K562 (cell line): ENCODE measurements around the gene ARHGAP9. TPM values are rescaled to one million over a fixed set of nuclear protein-coding genes. Genes with fewer than 3 reads are reported as not detected.
A peak's percentile ranks its signal among the peaks of the same experiment; 100 is the strongest.

Experiments
- ATAC-seq: fragments of 200-7000 bp; cut with Tn5 transposase; 3 replicates; pipeline ENCODE4 v1.9.1; 2020; ENCODE audit warnings: moderate library complexity
- BruUV-seq: library from RNA; stranded (reverse); fragments of 400-500 nt; replicated peaks from 2 replicates; lab custom pipeline; 2021; lab: Mats Ljungman, UMichigan
- CTCF ChIA-PET: fragments of 300-600 bp; formaldehyde crosslinking; extraction: SDS; loops from one replicate; lab custom pipeline; 2021; ENCODE audit warnings: low intra/inter-chr PET ratio; lab: Yijun Ruan, JAX
- POLR2A ChIA-PET: fragments of 300-600, 350-650 bp; sonication (Branson Sonifier 250); formaldehyde crosslinking; extraction: SDS; loops from one replicate; lab custom pipeline; 2021; ENCODE audit warnings: antibody characterized with exemption, inconsistent platforms; lab: Yijun Ruan, JAX
- DNase-seq, 4 experiments: peaks; one replicate each; pipeline versions ENCODE4 v3.0.0 to v3.0.0-alpha.2; 2011 to 2018; ENCODE audit warnings: low spot score in 3 of 4, mixed read lengths in 3 of 4; ENCODE audit errors: extremely low read depth in 1 of 4
- FAIRE-seq: peaks from 2 replicates; lab custom pipeline; 2011; peaks lifted over from hg19 to GRCh38; lab: Jason Lieb, UNC
- H2AFZ ChIP-seq: 2 replicates; pipeline ENCODE4 v1.6.0; 2011; ENCODE audit warnings: low read depth, low read length, control low read depth, inconsistent platforms
- H3K27ac ChIP-seq: fragments of 200-600 bp; 3 replicates; pipeline ENCODE4 v1.8.0; 2011; ENCODE audit warnings: low read depth, mild to moderate bottlenecking, control low read depth, inconsistent platforms, low read length, moderate library complexity, mixed read lengths; ENCODE audit errors: extremely low read depth
- H3K27me3 ChIP-seq, 2 experiments: fragments of 300-600 bp in 1 of 2; 2 replicates in 1 of 2; 3 replicates in 1 of 2; pipeline versions ENCODE4 v1.6.0 to v1.8.0; 2011; ENCODE audit warnings: inconsistent platforms in 2 of 2, low read length in 2 of 2, mild to moderate bottlenecking in 1 of 2, mixed read lengths in 1 of 2, moderate library complexity in 1 of 2; ENCODE audit not compliant: control insufficient read depth in 2 of 2, insufficient read depth in 2 of 2
- H3K36me3 ChIP-seq: fragments of 300-600 bp; 3 replicates; pipeline ENCODE4 v1.8.0; 2011; ENCODE audit warnings: mild to moderate bottlenecking, low read length, inconsistent platforms; ENCODE audit not compliant: control insufficient read depth, insufficient read depth
- H3K4me1 ChIP-seq, 2 experiments: fragments of 200-600 bp in 1 of 2; replicated peaks in 1 of 2; 2 replicates in 1 of 2; 3 replicates in 1 of 2; pipeline versions ENCODE4 v1.5.1 to v1.8.0; 2011; ENCODE audit warnings: inconsistent platforms in 2 of 2, low read length in 2 of 2, mild to moderate bottlenecking in 1 of 2, mixed read lengths in 1 of 2, moderate library complexity in 1 of 2; ENCODE audit not compliant: control insufficient read depth in 2 of 2, insufficient read depth in 2 of 2
- H3K4me2 ChIP-seq: 2 replicates; pipeline ENCODE4 v1.6.1; 2011; ENCODE audit warnings: low read length, control low read depth, inconsistent platforms, mixed read lengths; ENCODE audit not compliant: insufficient read depth
- H3K4me3 ChIP-seq: fragments of 200-600 bp; sonication (generic), shearing (Covaris generic); 2 replicates; pipeline ENCODE4 v1.5.1; 2016; ENCODE audit warnings: control low read depth, inconsistent platforms
- H3K79me2 ChIP-seq: fragments of 200-600 bp; 3 replicates; pipeline ENCODE4 v1.8.0; 2011; ENCODE audit warnings: low read length, inconsistent platforms; ENCODE audit not compliant: control insufficient read depth, insufficient read depth
- H3K9ac ChIP-seq, 2 experiments: 2 replicates each; pipeline versions ENCODE4 v1.6.0 to v1.6.1; 2011; ENCODE audit warnings: low read depth in 2 of 2, low read length in 2 of 2, control low read depth in 1 of 2, inconsistent platforms in 1 of 2, mild to moderate bottlenecking in 1 of 2, mixed read lengths in 1 of 2; ENCODE audit not compliant: insufficient read depth in 1 of 2
- H3K9me1 ChIP-seq: one replicate; pipeline ENCODE4 v1.6.0; 2011; ENCODE audit warnings: inconsistent platforms, mild to moderate bottlenecking, low read length, moderate library complexity; ENCODE audit not compliant: control insufficient read depth, insufficient read depth
- H3K9me3 ChIP-seq: replicated peaks from 2 replicates; pipeline ENCODE4 v1.5.1; 2011; ENCODE audit warnings: low read depth, low read length, inconsistent platforms; ENCODE audit not compliant: control insufficient read depth, insufficient read depth
- H4K20me1 ChIP-seq: replicated peaks from 2 replicates; pipeline ENCODE4 v1.6.1; 2011; ENCODE audit warnings: low read length, inconsistent platforms, mixed read lengths; ENCODE audit not compliant: control insufficient read depth, insufficient read depth
- BRD4 ChIP-seq: fragments of 200-600 bp; sonication (generic); IDR thresholded peaks from 2 replicates; pipeline ENCODE4 v1.6.1; 2017; ENCODE audit warnings: inconsistent platforms
- CEBPG ChIP-seq, 3 experiments: fragments of 200-800 bp in 1 of 3; sonication (Bioruptor generic) in 1 of 3; sonication (generic) in 1 of 3; formaldehyde crosslinking in 1 of 3; IDR thresholded peaks in 2 of 3; conservative IDR thresholded peaks in 1 of 3; 2 replicates each; pipeline versions ENCODE4 v1.6.1 to v1.8.0; 2016 to 2022; ENCODE audit warnings: missing compliant biosample characterization in 2 of 3, missing genetic modification characterization in 2 of 3, mild to moderate bottlenecking in 1 of 3, missing genetic modification reagents in 1 of 3
- CREB5 ChIP-seq: fragments of 250-450 bp; sonication (Bioruptor Pico); IDR thresholded peaks from 2 replicates; pipeline ENCODE4 v1.5.0; 2020; ENCODE audit warnings: mild to moderate bottlenecking
- EWSR1 ChIP-seq: fragments of 450-650 bp; IDR thresholded peaks from 2 replicates; pipeline ENCODE4 v1.6.1; 2018; ENCODE audit warnings: borderline replicate concordance, mild to moderate bottlenecking, low read depth, moderate library complexity; ENCODE audit not compliant: partially characterized antibody
- LARP7 ChIP-seq: fragments of 450-650 bp; IDR thresholded peaks from 2 replicates; pipeline ENCODE4 v1.6.1; 2016
- MAFF ChIP-seq: IDR thresholded peaks from 2 replicates; pipeline ENCODE4 v1.6.1; 2012; ENCODE audit warnings: low read length, improper control_type of control experiment
- MLLT1 ChIP-seq, 2 experiments: fragments of 450-650 bp; IDR thresholded peaks; 2 replicates each; pipeline ENCODE4 v1.6.1; 2016
- NFE2 ChIP-seq: IDR thresholded peaks from 2 replicates; pipeline ENCODE4 v1.6.1; 2014; ENCODE audit warnings: antibody characterized with exemption, low read depth
- NONO ChIP-seq, 2 experiments: fragments of 200-400 bp in 1 of 2; fragments of 450-650 bp in 1 of 2; formaldehyde crosslinking in 1 of 2; IDR thresholded peaks; 2 replicates each; pipeline ENCODE4 v1.6.1; 2017; ENCODE audit warnings: low read depth in 2 of 2, mild to moderate bottlenecking in 2 of 2, moderate library complexity in 2 of 2, low read length in 1 of 2
- NR2F6 ChIP-seq: fragments of 450-650 bp; formaldehyde crosslinking; IDR thresholded peaks from 2 replicates; pipeline ENCODE4 v1.4.0; 2020; ENCODE audit warnings: mild to moderate bottlenecking
- POLR2G ChIP-seq: fragments of 200-400 bp; formaldehyde crosslinking; IDR thresholded peaks from 2 replicates; pipeline ENCODE4 v1.6.1; 2017; ENCODE audit warnings: low read depth, mild to moderate bottlenecking, antibody characterized with exemption, low read length, moderate library complexity
- POU5F1 ChIP-seq: fragments of 150-350 bp; IDR thresholded peaks from 2 replicates; pipeline ENCODE4 v1.6.1; 2014; ENCODE audit warnings: borderline replicate concordance, low read length, low read depth, mild to moderate bottlenecking; ENCODE audit not compliant: partially characterized antibody
- PPARD ChIP-seq: fragments of 250-450 bp; sonication (Bioruptor Pico); IDR thresholded peaks from 2 replicates; pipeline ENCODE4 v1.8.0; 2022; ENCODE audit warnings: inconsistent platforms, mild to moderate bottlenecking, moderate library complexity
- THAP12 ChIP-seq: fragments of 250-450 bp; sonication (Bioruptor Pico); IDR thresholded peaks from 2 replicates; pipeline ENCODE4 v1.9.0; 2021; ENCODE audit warnings: mild to moderate bottlenecking, inconsistent platforms
- TRIM28 ChIP-seq: fragments of 450-650 bp; IDR thresholded peaks from 2 replicates; pipeline ENCODE4 v1.6.1; 2017
- ZNF274 ChIP-seq: IDR thresholded peaks from 2 replicates; pipeline ENCODE4 v1.6.1; 2011; ENCODE audit warnings: low read depth, mild to moderate bottlenecking, low read length, moderate library complexity, borderline replicate concordance
- ZNF282 ChIP-seq: sonication (generic); formaldehyde crosslinking; IDR thresholded peaks from 2 replicates; pipeline ENCODE4 v1.8.1; 2023; ENCODE audit warnings: missing genetic modification reagents
- WGBS: fragments of 100-300 bp; shearing (Covaris generic); methylation state at CpG from one replicate; pipeline ENCODE4 v1.1.6; 2016; ENCODE audit warnings: low coverage, mixed read lengths; ENCODE audit not compliant: insufficient coverage; ENCODE audit errors: missing lambda C conversion rate; 5-methylcytosine and 5-hydroxymethylcytosine counted together
- in situ Hi-C: fragments of 300-500 bp; cut with MboI; formaldehyde crosslinking; loops from 4 replicates; pipeline ENCODE4 v1.15.0; 2018; ENCODE audit warnings: inconsistent platforms, mixed read lengths
- intact Hi-C: fragments of 100-400 bp; cut with micrococcal nuclease; formaldehyde crosslinking; loops from 2 replicates; pipeline ENCODE4 v1.14.2; 2022
- polyA plus RNA-seq, 8 experiments: library from polyadenylated mRNA; depleted of rRNA in 4 of 8; stranded (reverse) in 5 of 8; unstranded in 3 of 8; fragments of >200 nt; fragmentation: Nextera tagmentation in 2 of 8; fragmentation: Illumina TruSeq in 1 of 8; extraction: Ambion mirVana in 2 of 8; extraction: Trizol in 1 of 8; gene quantifications; 2 replicates each; pipeline versions ENCODE4 v1.2.1 to v1.2.3, GENCODE V29; 2011 to 2014; ENCODE audit warnings: inconsistent platforms in 1 of 8, missing spikeins in 1 of 8
- total RNA-seq, 7 experiments: library from RNA; depleted of rRNA in 6 of 7; stranded (reverse); fragments of >200 nt in 6 of 7; fragmentation: Illumina TruSeq in 2 of 7; extraction: Trizol in 2 of 7; gene quantifications; 2 replicates each; pipeline versions ENCODE4 v1.2.1 to v1.2.3, GENCODE V29; 2011 to 2021; ENCODE audit warnings: low replicate concordance in 1 of 7

ARHGAP9 gene
- total and polyA plus RNA-seq, 9 of the 15 experiments (the other 6 are each of a cell fraction or from before 2014, with no cell fraction given): 1.5 to 10.2 (median 5.1) TPM

GRCh38 chr12:57498571-57498970 lies 18.9 kb upstream of the ARHGAP9 start (continued):
- TF ChIP-seq MLLT1 (IDR thresholded peaks at IDR 0.05): no peak

- in situ Hi-C loops: no loop called here
- intact Hi-C loops: no loop called here
- no peaks in the 10 kb centered on the region for H3K27me3 ChIP-seq
- 0 out of 2 replicates have a peak, but pooled peaks cover 3% of the 10 kb centered on the region for H3K9me3 ChIP-seq
- no TSS peak for BruUV-seq
- H4K20me1 ChIP-seq: 0 out of 2 replicates have a peak, but pooled peaks cover 3% of the 10 kb centered on the region
- 95% methylated on average over 9 of the region's 9 CpGs for WGBS
- H2AFZ ChIP-seq: no peak overlapping the region
- no peak overlapping the region for H3K27ac ChIP-seq
- H3K79me2 ChIP-seq: peaks cover 9% of the 10 kb centered on the region; the same call in 1 of the 3 replicates
- ATAC-seq: peak; percentile 39
- no peak overlapping the region for H3K9ac ChIP-seq
- CTCF ChIA-PET: no interaction called here
- peaks cover 6% of the 10 kb centered on the region for H3K9me1 ChIP-seq
- POLR2A ChIA-PET: interaction anchor here (0.6 to 2.3 kb wide), 7 partner anchors 9 to 91 kb away, joined by 3 to 9 read pairs (median 4); partner anchors contain the start of gene MARS1
- H3K4me1 ChIP-seq: no peaks in the 10 kb centered on the region
- H3K4me2 ChIP-seq: no peak overlapping the region
- no peak overlapping the region for H3K4me3 ChIP-seq
- no peak for DNase-seq
- H3K36me3 ChIP-seq: peaks cover 69% of the 10 kb centered on the region
- no peak for FAIRE-seq
- no peak for TF ChIP-seq NR2F6 (CRISPR knock-in tag)
- TF ChIP-seq LARP7: no peak
- TF ChIP-seq NFE2: no peak
- TF ChIP-seq EWSR1: no peak
- TF ChIP-seq CREB5 (CRISPR knock-in tag): no peak
- no peak for TF ChIP-seq ZNF282 (CRISPR knock-in tag)
- no peak for TF ChIP-seq NONO (IDR thresholded peaks at IDR 0.05; ENCODE audit: low read depth in 2 of 2, low read length in 1 of 2)
- no peak for TF ChIP-seq TRIM28
- no peak for TF ChIP-seq ZNF274
- TF ChIP-seq THAP12 (CRISPR knock-in tag): no peak
- TF ChIP-seq PPARD: no peak
- 0 out of 2 replicates have a peak, but pooled peaks have one; percentile 30 for TF ChIP-seq CEBPG (CRISPR knock-in tag; IDR thresholded peaks at IDR 0.05)
- TF ChIP-seq CEBPG (tag; conservative IDR thresholded peaks at IDR 0.05 in 1 of 2, IDR thresholded peaks at IDR 0.05 in 1 of 2): no peak
- TF ChIP-seq MAFF: no peak
- TF ChIP-seq BRD4: no peak
- TF ChIP-seq POLR2G: peak; percentile 55; the same call in 1 of the 2 replicates
- no peak for TF ChIP-seq POU5F1
Measured at GRCh38 chr12:57498132-57498502, 18.5 kb upstream of the ARHGAP9 start.
